Heart left ventricle (tissue), 13 donors: ENCODE results near the gene TBCB.

Source experiments
- POLR2A ChIP-seq, 2 donors: fragments of 450-650 bp; IDR thresholded peaks; one replicate each; pipeline ENCODE4 v1.6.1; 2017; ENCODE audit warnings: antibody characterized with exemption in 2 of 2, mild to moderate bottlenecking in 2 of 2, moderate library complexity in 2 of 2
- TF ChIP-seq, protein P1 (sequence below), 12 donors: fragments of 200-600 bp; sonication (generic) in 4 of 12; IDR thresholded peaks; one replicate each; pipeline versions ENCODE4 v1.5.0 to v1.8.0; 2018 to 2022; ENCODE audit warnings: antibody characterized with exemption in 12 of 12, mild to moderate bottlenecking in 5 of 12
- donor health status: ischemic (EF 13 %, LVEDD 7.1; RV severe dilation, severe dysfunction).
- donor health status: DM: no; HTN: yes; CAD: no.
- donor health status: DM: no; HTN: no; CAD: no.
- donor health status: ischemic (EF 25% LVEDD 6.9; RV normal size, moderate dysfunction).
- donor health status: ischemic (EF 25% LVEDD 5.7; RV mildly dilated, moderate dysfunction).
- donor health status: ischemic (EF 35%, LVEDD 5.7; RV mildly dilated, moderate dysfunction).
- donor health status: nonischemic (EF 11% LVEDD 7.7; RV severe dilation, severe dysfunction).
- donor health status: DM: yes; HTN: yes; CAD: no.
- donor health status: PGD.
- donor health status: ischemic (EF 29% LVEDD 5.4; RV normal size, mild dysfunction).
- donor health status: nonischemic (EF 23%, LVEDD 6.1; RV moderate dilation, normal function).

DNA sequence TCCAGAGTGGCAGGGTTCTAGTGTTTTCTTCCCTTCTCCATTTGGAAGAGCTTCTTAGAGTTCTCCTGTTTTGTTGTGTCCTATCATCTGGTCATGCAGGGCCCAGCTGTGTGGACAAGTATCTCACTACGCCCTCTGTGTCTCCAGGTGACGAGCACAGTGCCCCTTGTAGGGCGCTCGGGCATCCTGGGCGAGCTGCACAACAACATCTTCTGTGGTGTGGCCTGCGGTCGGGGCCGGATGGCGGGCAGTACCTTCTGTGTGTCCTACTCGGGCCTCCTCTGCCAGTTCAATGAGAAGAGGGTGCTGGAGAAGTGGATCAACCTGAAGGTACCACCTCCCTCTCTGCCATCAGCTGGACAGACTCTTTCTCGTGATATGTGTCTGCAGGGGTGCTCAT, 47.6 kb upstream of the TBCB start:
- TF ChIP-seq, protein P1, sequence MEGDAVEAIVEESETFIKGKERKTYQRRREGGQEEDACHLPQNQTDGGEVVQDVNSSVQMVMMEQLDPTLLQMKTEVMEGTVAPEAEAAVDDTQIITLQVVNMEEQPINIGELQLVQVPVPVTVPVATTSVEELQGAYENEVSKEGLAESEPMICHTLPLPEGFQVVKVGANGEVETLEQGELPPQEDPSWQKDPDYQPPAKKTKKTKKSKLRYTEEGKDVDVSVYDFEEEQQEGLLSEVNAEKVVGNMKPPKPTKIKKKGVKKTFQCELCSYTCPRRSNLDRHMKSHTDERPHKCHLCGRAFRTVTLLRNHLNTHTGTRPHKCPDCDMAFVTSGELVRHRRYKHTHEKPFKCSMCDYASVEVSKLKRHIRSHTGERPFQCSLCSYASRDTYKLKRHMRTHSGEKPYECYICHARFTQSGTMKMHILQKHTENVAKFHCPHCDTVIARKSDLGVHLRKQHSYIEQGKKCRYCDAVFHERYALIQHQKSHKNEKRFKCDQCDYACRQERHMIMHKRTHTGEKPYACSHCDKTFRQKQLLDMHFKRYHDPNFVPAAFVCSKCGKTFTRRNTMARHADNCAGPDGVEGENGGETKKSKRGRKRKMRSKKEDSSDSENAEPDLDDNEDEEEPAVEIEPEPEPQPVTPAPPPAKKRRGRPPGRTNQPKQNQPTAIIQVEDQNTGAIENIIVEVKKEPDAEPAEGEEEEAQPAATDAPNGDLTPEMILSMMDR (IDR thresholded peaks at IDR 0.05): no peak
- TF ChIP-seq POLR2A (IDR thresholded peaks at IDR 0.05): no peak
